Transverse colon (tissue), 4 donors: Measurements from ENCODE around the gene BMP10.

ENCODE experiments used
- CTCF ChIP-seq, 5 experiments: fragments of 200-600 bp in 3 of 5; fragments of 450-650 bp in 2 of 5; sonication (generic) in 3 of 5; IDR thresholded peaks; 1 replicate in 2 of 5; 2 replicates in 3 of 5; pipeline ENCODE4 v1.5.1; 2016 to 2017; ENCODE audit warnings: antibody characterized with exemption in 5 of 5, inconsistent platforms in 3 of 5, mild to moderate bottlenecking in 2 of 5, moderate library complexity in 1 of 5
- EP300 ChIP-seq: sonication (generic); formaldehyde crosslinking; IDR thresholded peaks from one replicate; pipeline ENCODE4 v1.6.1; 2017; ENCODE audit warnings: antibody characterized with exemption, low read depth
- POLR2A ChIP-seq: fragments of 450-650 bp; IDR thresholded peaks from one replicate; pipeline ENCODE4 v1.6.1; 2016; ENCODE audit warnings: antibody characterized with exemption, mild to moderate bottlenecking, moderate library complexity
- POLR2AphosphoS5 ChIP-seq, 3 donors: sonication (generic); formaldehyde crosslinking; IDR thresholded peaks; one replicate each; pipeline ENCODE4 v1.6.1; 2016; ENCODE audit warnings: antibody characterized with exemption in 3 of 3

GRCh38 chr2:68839260-68839833 is 31.9 kb downstream of the BMP10 start:
- no peak for TF ChIP-seq POLR2AphosphoS5 (IDR thresholded peaks at IDR 0.05)
- no peak for TF ChIP-seq EP300
- no peak for TF ChIP-seq POLR2A
- peak; percentile 18 to 51 (median 42) for TF ChIP-seq CTCF (IDR thresholded peaks at IDR 0.05)
